ENCODE data around the gene LAMA2. TPM values are rescaled to one million over a fixed set of nuclear protein-coding genes. Genes with fewer than 3 reads are reported as not detected.

Gene LAMA2
- total RNA-seq, 1 experiment from 2014 or later: 0.28 TPM

DNA sequence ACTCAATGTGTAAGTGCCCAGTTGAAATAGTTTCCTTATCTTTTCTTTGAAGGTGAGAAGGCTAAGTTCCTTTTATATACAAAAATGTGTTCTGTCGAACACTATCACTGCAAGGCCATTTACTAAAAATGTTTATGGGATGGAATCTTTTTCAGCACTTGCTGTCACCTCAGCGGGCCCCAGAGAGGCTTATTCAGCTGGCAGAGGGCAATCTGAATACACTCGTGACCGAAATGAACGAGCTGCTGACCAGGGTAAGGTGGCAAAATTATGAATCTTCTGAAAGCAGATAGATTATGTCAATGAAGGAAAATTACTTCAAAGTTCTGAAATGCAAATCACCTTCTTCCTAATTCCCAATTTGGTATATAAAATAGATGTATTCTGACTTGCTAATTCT, 486.8 kb downstream of the LAMA2 start:
- TF ChIP-seq POLR2AphosphoS5 (IDR thresholded peaks at IDR 0.05; ENCODE audit: low read depth, low read length) (no peak), SIN3A (IDR thresholded peaks at IDR 0.05; ENCODE audit: borderline replicate concordance, insufficient read depth, low read depth, low read length) (no peak), TCF7L2 (IDR thresholded peaks at IDR 0.05; ENCODE audit: low read depth, low read length) (no peak)
- TF ChIP-seq, protein P1, sequence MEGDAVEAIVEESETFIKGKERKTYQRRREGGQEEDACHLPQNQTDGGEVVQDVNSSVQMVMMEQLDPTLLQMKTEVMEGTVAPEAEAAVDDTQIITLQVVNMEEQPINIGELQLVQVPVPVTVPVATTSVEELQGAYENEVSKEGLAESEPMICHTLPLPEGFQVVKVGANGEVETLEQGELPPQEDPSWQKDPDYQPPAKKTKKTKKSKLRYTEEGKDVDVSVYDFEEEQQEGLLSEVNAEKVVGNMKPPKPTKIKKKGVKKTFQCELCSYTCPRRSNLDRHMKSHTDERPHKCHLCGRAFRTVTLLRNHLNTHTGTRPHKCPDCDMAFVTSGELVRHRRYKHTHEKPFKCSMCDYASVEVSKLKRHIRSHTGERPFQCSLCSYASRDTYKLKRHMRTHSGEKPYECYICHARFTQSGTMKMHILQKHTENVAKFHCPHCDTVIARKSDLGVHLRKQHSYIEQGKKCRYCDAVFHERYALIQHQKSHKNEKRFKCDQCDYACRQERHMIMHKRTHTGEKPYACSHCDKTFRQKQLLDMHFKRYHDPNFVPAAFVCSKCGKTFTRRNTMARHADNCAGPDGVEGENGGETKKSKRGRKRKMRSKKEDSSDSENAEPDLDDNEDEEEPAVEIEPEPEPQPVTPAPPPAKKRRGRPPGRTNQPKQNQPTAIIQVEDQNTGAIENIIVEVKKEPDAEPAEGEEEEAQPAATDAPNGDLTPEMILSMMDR (IDR thresholded peaks at IDR 0.05): no peak
- TF ChIP-seq, protein P2, sequence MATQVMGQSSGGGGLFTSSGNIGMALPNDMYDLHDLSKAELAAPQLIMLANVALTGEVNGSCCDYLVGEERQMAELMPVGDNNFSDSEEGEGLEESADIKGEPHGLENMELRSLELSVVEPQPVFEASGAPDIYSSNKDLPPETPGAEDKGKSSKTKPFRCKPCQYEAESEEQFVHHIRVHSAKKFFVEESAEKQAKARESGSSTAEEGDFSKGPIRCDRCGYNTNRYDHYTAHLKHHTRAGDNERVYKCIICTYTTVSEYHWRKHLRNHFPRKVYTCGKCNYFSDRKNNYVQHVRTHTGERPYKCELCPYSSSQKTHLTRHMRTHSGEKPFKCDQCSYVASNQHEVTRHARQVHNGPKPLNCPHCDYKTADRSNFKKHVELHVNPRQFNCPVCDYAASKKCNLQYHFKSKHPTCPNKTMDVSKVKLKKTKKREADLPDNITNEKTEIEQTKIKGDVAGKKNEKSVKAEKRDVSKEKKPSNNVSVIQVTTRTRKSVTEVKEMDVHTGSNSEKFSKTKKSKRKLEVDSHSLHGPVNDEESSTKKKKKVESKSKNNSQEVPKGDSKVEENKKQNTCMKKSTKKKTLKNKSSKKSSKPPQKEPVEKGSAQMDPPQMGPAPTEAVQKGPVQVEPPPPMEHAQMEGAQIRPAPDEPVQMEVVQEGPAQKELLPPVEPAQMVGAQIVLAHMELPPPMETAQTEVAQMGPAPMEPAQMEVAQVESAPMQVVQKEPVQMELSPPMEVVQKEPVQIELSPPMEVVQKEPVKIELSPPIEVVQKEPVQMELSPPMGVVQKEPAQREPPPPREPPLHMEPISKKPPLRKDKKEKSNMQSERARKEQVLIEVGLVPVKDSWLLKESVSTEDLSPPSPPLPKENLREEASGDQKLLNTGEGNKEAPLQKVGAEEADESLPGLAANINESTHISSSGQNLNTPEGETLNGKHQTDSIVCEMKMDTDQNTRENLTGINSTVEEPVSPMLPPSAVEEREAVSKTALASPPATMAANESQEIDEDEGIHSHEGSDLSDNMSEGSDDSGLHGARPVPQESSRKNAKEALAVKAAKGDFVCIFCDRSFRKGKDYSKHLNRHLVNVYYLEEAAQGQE (IDR thresholded peaks at IDR 0.05; ENCODE audit: insufficient read depth in 1 of 2, low read depth in 2 of 2, low read length in 1 of 2): no peak
- no TSS peak for BruUV-seq (replicated peaks)
- POLR2A ChIA-PET: no interaction called here
- in situ Hi-C loops (cut with HindIII; ENCODE audit: low pct_unique_long_range_greater_than_20kb, low sequenced_read_pairs): no loop called here
- ATAC-seq (no peak), DNase-seq (ENCODE audit: low read depth, low spot score) (no peak)
- H3K4me1 ChIP-seq (ENCODE audit: control insufficient read depth, insufficient read depth, low read length): peaks cover 16% of the 10 kb centered on the region; the same call in 1 of the 2 replicates
- CTCF ChIA-PET: no interaction called here
- intact Hi-C loops (cut with micrococcal nuclease; ENCODE audit: unreplicated experiment): loop anchor here (5.0 to 10.0 kb wide), 3 partner anchors 115 to 642 kb away; no protein-coding TSS in a partner anchor
- no peak overlapping the region for H3K4me3 ChIP-seq (ENCODE audit: low read depth in 2 of 2, low read length in 2 of 2)
- H3K9me3 ChIP-seq (ENCODE audit: control insufficient read depth, insufficient read depth, low read depth, low read length): no peaks in the 10 kb centered on the region
- peak overlapping the region; percentile 74 for H3K27ac ChIP-seq (ENCODE audit: low read length)
- no peaks in the 10 kb centered on the region for H3K27me3 ChIP-seq (ENCODE audit: control insufficient read depth, insufficient read depth, low read length)
- no peaks in the 10 kb centered on the region for H3K36me3 ChIP-seq (ENCODE audit: control insufficient read depth, insufficient read depth, low read length)

DNA sequence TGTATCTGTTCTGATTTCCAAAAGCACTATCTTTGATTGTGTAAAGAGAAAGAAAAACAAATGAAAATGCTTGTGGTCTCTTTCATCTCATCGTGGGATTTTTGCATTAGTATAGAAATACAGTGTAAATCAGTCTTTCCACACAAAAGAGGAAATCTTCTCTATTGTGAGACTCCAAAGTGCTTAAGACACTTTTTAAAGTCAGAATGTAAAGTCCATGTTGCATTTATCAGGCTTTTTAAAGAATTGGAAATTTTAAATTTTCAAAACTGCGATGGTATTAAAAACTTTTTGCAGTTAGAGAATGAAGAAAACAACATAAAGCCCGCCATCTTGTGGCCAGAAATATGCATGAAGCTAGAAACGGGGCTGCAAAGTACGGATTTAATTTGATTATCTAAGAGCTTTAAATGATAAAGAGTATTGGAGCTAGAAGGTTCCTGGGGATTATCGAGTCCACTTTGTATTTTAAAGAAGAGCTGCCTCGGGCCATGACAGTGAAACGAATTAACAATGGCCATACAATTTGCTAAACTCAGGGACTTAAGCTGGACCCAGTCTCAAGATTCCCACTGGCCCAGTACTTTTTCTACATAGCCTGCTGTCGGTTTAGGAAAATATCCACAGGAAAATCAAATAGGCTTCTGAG, 487.5 kb downstream of the LAMA2 start:
- intact Hi-C loops (cut with micrococcal nuclease; ENCODE audit: unreplicated experiment): loop anchor here (5.0 to 10.0 kb wide), 3 partner anchors 116 to 643 kb away; no protein-coding TSS in a partner anchor
- no TSS peak for BruUV-seq (replicated peaks)
- TF ChIP-seq, protein P2 (IDR thresholded peaks at IDR 0.05; ENCODE audit: insufficient read depth in 1 of 2, low read depth in 2 of 2, low read length in 1 of 2): no peak
- no peak for TF ChIP-seq SIN3A (IDR thresholded peaks at IDR 0.05; ENCODE audit: borderline replicate concordance, insufficient read depth, low read depth, low read length)
- TF ChIP-seq POLR2AphosphoS5 (IDR thresholded peaks at IDR 0.05; ENCODE audit: low read depth, low read length): no peak
- peak; percentile 86 for TF ChIP-seq TCF7L2 (IDR thresholded peaks at IDR 0.05; ENCODE audit: low read depth, low read length)
- TF ChIP-seq, protein P1 (IDR thresholded peaks at IDR 0.05): peak; percentile 74
- no peaks in the 10 kb centered on the region for H3K27me3 ChIP-seq (ENCODE audit: control insufficient read depth, insufficient read depth, low read length)
- H3K4me3 ChIP-seq (ENCODE audit: low read depth in 2 of 2, low read length in 2 of 2): no peak overlapping the region
- DNase-seq (ENCODE audit: low read depth, low spot score) (peak; percentile 20), ATAC-seq (peak; percentile 65; the same call in 1 of the 2 replicates)
- H3K4me1 ChIP-seq (ENCODE audit: control insufficient read depth, insufficient read depth, low read length): peaks cover 16% of the 10 kb centered on the region; the same call in 1 of the 2 replicates
- ChIA-PET CTCF (interaction anchor here (0.9 kb wide), 1 partner anchor 100 kb away, joined by 4 read pairs; no protein-coding TSS in a partner anchor), POLR2A (no interaction called here)
- no peaks in the 10 kb centered on the region for H3K36me3 ChIP-seq (ENCODE audit: control insufficient read depth, insufficient read depth, low read length)
- H3K9me3 ChIP-seq (ENCODE audit: control insufficient read depth, insufficient read depth, low read depth, low read length): no peaks in the 10 kb centered on the region
- in situ Hi-C loops (cut with HindIII; ENCODE audit: low pct_unique_long_range_greater_than_20kb, low sequenced_read_pairs): no loop called here
- H3K27ac ChIP-seq (ENCODE audit: low read length): peak overlapping the region; percentile 74; the same call in 1 of the 2 replicates
